B cell (primary cell): ENCODE measurements around the gene ITGB1.

Experiments
- CTCF ChIP-seq: fragments of 200-600 bp; IDR thresholded peaks from one replicate; pipeline ENCODE4 v1.8.0; 2022; ENCODE audit warnings: antibody characterized with exemption, mild to moderate bottlenecking
- EZH2 ChIP-seq: IDR thresholded peaks from 2 replicates; pipeline ENCODE4 v1.6.1; 2012; ENCODE audit warnings: borderline replicate concordance, low read depth, mild to moderate bottlenecking, moderate library complexity, low read length; ENCODE audit not compliant: insufficient read depth, poor library complexity, severe bottlenecking

GRCh38 chr10:32970910-32971309, 12.9 kb upstream of the ITGB1 start:
- TF ChIP-seq CTCF (no peak), EZH2 (no peak)
